Heart left ventricle (tissue), 16 donors: Measurements from ENCODE around the gene LRMDA. TPM values are rescaled to one million over a fixed set of nuclear protein-coding genes. Genes with fewer than 3 reads are reported as not detected.
"Not testable (repeated sequence)": the region's sequence is repeated elsewhere in the genome, so short reads cannot be mapped to it uniquely, and the experiment has no call there.

Experiments
- ATAC-seq, 4 donors: fragments of 200-7000 bp; cut with Tn5 transposase; one replicate each; pipeline ENCODE4 v1.9.1; 2020 to 2022; ENCODE audit warnings: moderate library complexity in 4 of 4, mild to moderate bottlenecking in 3 of 4, moderate number of reproducible peaks in 1 of 4
- DNase-seq, 5 donors: peaks; one replicate each; pipeline ENCODE4 v3.0.0-alpha.2; 2020
- H3K27ac ChIP-seq, 12 donors: fragments of 200-600 bp; sonication (generic) in 4 of 12; one replicate each; pipeline versions ENCODE4 v1.5.0 to v1.8.0; 2016 to 2022; ENCODE audit warnings: mild to moderate bottlenecking in 2 of 12
- H3K27me3 ChIP-seq, 9 donors: fragments of 200-600 bp; sonication (generic) in 2 of 9; one replicate each; pipeline versions ENCODE4 v1.5.1 to v1.8.0; 2016 to 2022; ENCODE audit warnings: mild to moderate bottlenecking in 3 of 9
- H3K36me3 ChIP-seq, 9 donors: fragments of 200-600 bp; sonication (generic) in 2 of 9; one replicate each; pipeline versions ENCODE4 v1.5.0 to v1.8.0; 2018 to 2022; ENCODE audit warnings: mild to moderate bottlenecking in 2 of 9
- H3K4me1 ChIP-seq, 12 donors: fragments of 200-600 bp; sonication (generic) in 4 of 12; one replicate each; pipeline versions ENCODE4 v1.5.0 to v1.8.0; 2016 to 2022; ENCODE audit warnings: mild to moderate bottlenecking in 3 of 12
- H3K4me3 ChIP-seq, 12 donors: fragments of 200-600 bp; sonication (generic) in 4 of 12; one replicate each; pipeline versions ENCODE4 v1.5.0 to v1.8.0; 2017 to 2022; ENCODE audit warnings: mild to moderate bottlenecking in 9 of 12, moderate library complexity in 4 of 12
- H3K9me3 ChIP-seq, 12 donors: fragments of 200-600 bp; sonication (generic) in 4 of 12; one replicate each; pipeline versions ENCODE4 v1.5.0 to v1.8.0; 2016 to 2022; ENCODE audit warnings: mild to moderate bottlenecking in 1 of 12
- POLR2A ChIP-seq, 2 donors: fragments of 450-650 bp; IDR thresholded peaks; one replicate each; pipeline ENCODE4 v1.6.1; 2017; ENCODE audit warnings: antibody characterized with exemption in 2 of 2, mild to moderate bottlenecking in 2 of 2, moderate library complexity in 2 of 2
- WGBS, 4 donors: extraction: QIAGEN DNeasy Blood & Tissue Kit in 2 of 4; methylation state at CpG; one replicate each; pipeline versions ENCODE4 v1.1.5 to v1.1.7; 2013 to 2018; 5-methylcytosine and 5-hydroxymethylcytosine counted together
- intact Hi-C, 10 donors: fragments of 100-400 bp; cut with DNase I; formaldehyde crosslinking; loops; one replicate each; pipeline versions ENCODE4 v1.11.1 to v1.14.2; 2022
- microRNA counts, 2 donors: library from miRNA; unstranded; fragments of <30 nt; microRNA quantifications; one replicate each; lab custom pipeline; 2016
- microRNA-seq, 4 donors: library from miRNA; unstranded; fragments of <30 nt; microRNA quantifications; one replicate each; pipeline versions ENCODE4 to v1.2.0, GENCODE V29; 2017 to 2020
- polyA plus RNA-seq, 2 donors: library from polyadenylated mRNA; stranded (reverse); fragments of 200-250 nt; gene quantifications; one replicate each; pipeline ENCODE4 v1.2.3, GENCODE V29; 2013
- total RNA-seq, 9 donors: library from RNA; depleted of rRNA in 2 of 9; stranded (reverse); fragments of >200 nt in 2 of 9; fragmentation: NEBNext Ultra II Directional in 3 of 9; extraction: Animal tissue kit (Norgen Biotek cat#: 25700) in 3 of 9; gene quantifications; one replicate each; pipeline versions ENCODE4 v1.1.0 to v1.2.4, GENCODE V29; 2016 to 2023
- TF ChIP-seq, protein P1 (sequence below), 12 donors: fragments of 200-600 bp; sonication (generic) in 4 of 12; IDR thresholded peaks; one replicate each; pipeline versions ENCODE4 v1.5.0 to v1.8.0; 2018 to 2022; ENCODE audit warnings: antibody characterized with exemption in 12 of 12, mild to moderate bottlenecking in 5 of 12
- donor health status: ischemic (EF 13 %, LVEDD 7.1; RV severe dilation, severe dysfunction).
- donor health status: healthy with polysubstance abuse.
- donor health status: DM: no; HTN: yes; CAD: no.
- donor health status: DM: no; HTN: no; CAD: no.
- donor health status: ischemic (EF 25% LVEDD 6.9; RV normal size, moderate dysfunction).
- donor health status: ischemic (EF 25% LVEDD 5.7; RV mildly dilated, moderate dysfunction).
- donor health status: healthy.
- donor health status: DM: yes; HTN: yes; CAD: no.
- donor health status: ischemic (EF 35%, LVEDD 5.7; RV mildly dilated, moderate dysfunction).
- donor health status: nonischemic (EF 11% LVEDD 7.7; RV severe dilation, severe dysfunction).
- donor health status: DM: yes; HTN: yes; CAD: no.
- donor health status: PGD.
- donor health status: ischemic (EF 29% LVEDD 5.4; RV normal size, mild dysfunction).
- donor health status: nonischemic (EF 23%, LVEDD 6.1; RV moderate dilation, normal function).

Gene LRMDA
- total and polyA plus RNA-seq, 11 donors, result 2.4 to 34.4 (median 14.9) TPM

GRCh38 chr10:76582531-76582930, 1151.1 kb downstream of the LRMDA start:
- intact Hi-C loops, result no loop called here
- peaks cover 0 to 3% (median 0%) of the 10 kb centered on the region in 12 donors for H3K4me1 ChIP-seq
- no peak for ATAC-seq
- peaks cover 0 to 4% (median 0%) of the 10 kb centered on the region in 12 donors for H3K9me3 ChIP-seq
- no peak overlapping the region for H3K4me3 ChIP-seq
- DNase-seq, result no peak
- no peaks in the 10 kb centered on the region for H3K27me3 ChIP-seq
- H3K27ac ChIP-seq, result no peak overlapping the region
- TF ChIP-seq POLR2A (IDR thresholded peaks at IDR 0.05), result no peak
- TF ChIP-seq, protein P1, sequence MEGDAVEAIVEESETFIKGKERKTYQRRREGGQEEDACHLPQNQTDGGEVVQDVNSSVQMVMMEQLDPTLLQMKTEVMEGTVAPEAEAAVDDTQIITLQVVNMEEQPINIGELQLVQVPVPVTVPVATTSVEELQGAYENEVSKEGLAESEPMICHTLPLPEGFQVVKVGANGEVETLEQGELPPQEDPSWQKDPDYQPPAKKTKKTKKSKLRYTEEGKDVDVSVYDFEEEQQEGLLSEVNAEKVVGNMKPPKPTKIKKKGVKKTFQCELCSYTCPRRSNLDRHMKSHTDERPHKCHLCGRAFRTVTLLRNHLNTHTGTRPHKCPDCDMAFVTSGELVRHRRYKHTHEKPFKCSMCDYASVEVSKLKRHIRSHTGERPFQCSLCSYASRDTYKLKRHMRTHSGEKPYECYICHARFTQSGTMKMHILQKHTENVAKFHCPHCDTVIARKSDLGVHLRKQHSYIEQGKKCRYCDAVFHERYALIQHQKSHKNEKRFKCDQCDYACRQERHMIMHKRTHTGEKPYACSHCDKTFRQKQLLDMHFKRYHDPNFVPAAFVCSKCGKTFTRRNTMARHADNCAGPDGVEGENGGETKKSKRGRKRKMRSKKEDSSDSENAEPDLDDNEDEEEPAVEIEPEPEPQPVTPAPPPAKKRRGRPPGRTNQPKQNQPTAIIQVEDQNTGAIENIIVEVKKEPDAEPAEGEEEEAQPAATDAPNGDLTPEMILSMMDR (IDR thresholded peaks at IDR 0.05), result no peak
- WGBS, 4 donors, result 92 to 96% (median 93%) methylated on average over 1 of the region's 1 CpG
- H3K36me3 ChIP-seq, result no peaks in the 10 kb centered on the region

DNA sequence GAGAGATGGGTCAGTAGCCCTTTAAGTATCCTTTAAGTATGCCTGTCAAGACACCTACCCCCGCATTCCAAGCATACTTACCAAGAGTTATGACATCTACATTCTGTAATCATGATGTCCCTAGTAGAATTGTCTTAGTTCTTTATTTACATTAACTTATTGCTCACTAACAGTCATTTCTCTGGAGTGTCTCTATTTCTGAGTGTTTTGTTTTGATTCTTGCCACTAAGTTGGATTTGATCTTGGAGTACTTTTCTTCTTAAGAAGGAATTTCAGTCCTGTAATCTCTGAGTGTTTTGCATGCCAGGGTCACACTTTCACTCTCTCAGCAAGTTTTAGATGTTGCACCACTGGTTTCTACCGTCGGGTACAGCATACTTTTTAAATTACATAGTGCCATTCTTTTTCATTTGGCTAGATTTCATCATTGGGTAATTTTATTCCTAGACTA, 1152.3 kb downstream of the LRMDA start:
- intact Hi-C loops, result no loop called here
- H3K36me3 ChIP-seq, result no peaks in the 10 kb centered on the region
- no peak overlapping the region for H3K27ac ChIP-seq
- no peaks in the 10 kb centered on the region for H3K27me3 ChIP-seq
- peaks cover 0 to 3% (median 0%) of the 10 kb centered on the region in 12 donors for H3K4me1 ChIP-seq
- WGBS, 4 donors, result 29 to 39% (median 34%) methylated on average over 3 of the region's 3 CpGs
- no peak for DNase-seq
- TF ChIP-seq, protein P1 (IDR thresholded peaks at IDR 0.05), result no peak
- TF ChIP-seq POLR2A (IDR thresholded peaks at IDR 0.05), result no peak
- H3K4me3 ChIP-seq, result no peak overlapping the region
- no peak for ATAC-seq
- H3K9me3 ChIP-seq, result peaks cover 0 to 4% (median 0%) of the 10 kb centered on the region in 12 donors

GRCh38 chr10:76584466-76584865, 1153.0 kb downstream of the LRMDA start:
- ATAC-seq, H3K36me3 ChIP-seq, intact Hi-C loops, H3K27ac ChIP-seq, H3K4me1 ChIP-seq, H3K4me3 ChIP-seq, H3K9me3 ChIP-seq, DNase-seq, H3K27me3 ChIP-seq: not testable (repeated sequence)
- WGBS, 4 donors, result 93 to 96% (median 95%) methylated on average over 9 of the region's 9 CpGs

MicroRNA genes within 50 kb of the gene (microRNA counts, 767-probe panel; counts per million panel counts)
- microRNA hsa-miR-606 (lab: Ali Mortazavi, UCI), result 758 to 1,378 counts per million in 2 donors

Small RNA genes within 50 kb of the gene (microRNA-seq; reads per million reads assigned to microRNA genes)
- gene MIR606, result 0 reads per million in 4 donors

Other genes with a start within 250 kb of the LRMDA start
- 100 to 1,000 TPM; 334 to 554 (median 472) TPM for gene VDAC2, start 220.8 kb upstream of the LRMDA start, total RNA-seq
- gene VDAC2, start 220.8 kb upstream of the LRMDA start, polyA plus RNA-seq, result 100 to 1,000 TPM; 375 to 515 TPM
- 10 to 100 TPM; 20.8 to 75.0 (median 37.0) TPM for gene COMTD1, start 195.7 kb upstream of the LRMDA start, total RNA-seq
- 100 to 1,000 TPM in 1 of 2 donors, 10 to 100 TPM in 1; 57.9 to 124 TPM for gene COMTD1, start 195.7 kb upstream of the LRMDA start, polyA plus RNA-seq
- 1 to 10 TPM; 3.4 to 8.6 (median 7.4) TPM for gene ZNF503, start 29.9 kb upstream of the LRMDA start, total RNA-seq
- gene ZNF503, start 29.9 kb upstream of the LRMDA start, polyA plus RNA-seq, result 1 to 10 TPM; 4.4 to 6.3 TPM